ENCODE results near the gene MARK1.

The MARK1 gene

DNA sequence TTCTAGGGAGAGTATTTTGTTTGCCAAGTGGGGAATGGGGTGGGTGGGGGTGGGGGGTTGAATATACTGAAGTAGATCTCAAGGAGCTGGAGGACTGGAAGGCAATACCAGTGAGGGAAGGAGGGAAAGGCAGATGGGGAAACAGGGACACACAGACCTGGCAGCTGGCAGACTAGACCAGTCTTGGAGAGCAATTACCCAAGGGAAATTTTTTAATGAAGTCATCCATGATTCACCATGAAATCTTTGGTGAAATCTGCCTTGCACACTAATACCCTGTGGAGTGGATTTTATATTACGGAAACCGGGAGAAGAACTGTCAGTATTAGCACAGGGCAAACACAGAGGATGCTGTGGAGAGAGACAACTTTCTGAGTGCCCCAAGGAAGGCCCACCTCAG is 29.7 kb upstream of the MARK1 start:
- Histone ChIP-seq H3K4ac (ENCODE audit: low read length) (no peak overlapping the region), H4K91ac (ENCODE audit: low read depth, low read length, poor library complexity) (no peak overlapping the region), H3K27ac (replicated peaks; ENCODE audit: low read length) (no peak overlapping the region), H2BK15ac (ENCODE audit: low read length) (no peak overlapping the region), H2BK12ac (ENCODE audit: low read length) (no peak overlapping the region), H3K36me3 (replicated peaks in 1 of 2; ENCODE audit: control insufficient read depth in 2 of 2, insufficient read depth in 2 of 2, low read length in 2 of 2) (no peaks in the 10 kb centered on the region), H3K9me3 (replicated peaks in 1 of 2; ENCODE audit: control insufficient read depth in 2 of 2, insufficient read depth in 1 of 2, low read depth in 1 of 2, low read length in 2 of 2) (no peaks in the 10 kb centered on the region), H3K4me1 (ENCODE audit: control insufficient read depth in 2 of 2, insufficient read depth in 1 of 2, low read depth in 1 of 2, low read length in 2 of 2) (no peaks in the 10 kb centered on the region), H4K8ac (ENCODE audit: low read depth, low read length) (no peak overlapping the region), H3K27me3 (ENCODE audit: control insufficient read depth in 3 of 3, insufficient read depth in 3 of 3, low read depth in 1 of 3, low read length in 3 of 3) (peaks cover 0 to 14% (median 0%) of the 10 kb centered on the region in 3 experiments), H3K23ac (ENCODE audit: low read depth, low read length, poor library complexity) (no peak overlapping the region), H3K9ac (ENCODE audit: low read depth, low read length, poor library complexity) (no peak overlapping the region), H3K79me1 (ENCODE audit: low read depth, low read length) (no peaks in the 10 kb centered on the region), H2BK5ac (ENCODE audit: low read length) (no peak overlapping the region), H3K4me2 (ENCODE audit: insufficient read depth, low read length, poor library complexity, severe bottlenecking) (no peak overlapping the region), H3K14ac (ENCODE audit: low read length) (no peak overlapping the region), H2BK120ac (ENCODE audit: low read depth, low read length) (no peak overlapping the region), H2AK5ac (ENCODE audit: low read depth, low read length) (no peak overlapping the region), H3K18ac (ENCODE audit: low read length) (no peak overlapping the region), H3K4me3 (ENCODE audit: low read length in 2 of 2) (no peak overlapping the region), H2AFZ (ENCODE audit: low read length) (no peak overlapping the region)
- DNase-seq (ENCODE audit: low spot score) = no peak
- no CpG with 5 or more reads among the region's 2 CpGs for WGBS, 2 donors (ENCODE audit: extremely low coverage in 2 of 2, insufficient read length in 2 of 2, insufficient replicate concordance in 1 of 2)

- no peaks in the 10 kb centered on the region for H3K79me1 ChIP-seq (ENCODE audit: low read depth, low read length)
- no peak overlapping the region for H3K18ac ChIP-seq (ENCODE audit: low read length)
- H3K27me3 ChIP-seq (ENCODE audit: control insufficient read depth in 3 of 3, insufficient read depth in 3 of 3, low read depth in 1 of 3, low read length in 3 of 3) = peaks cover 0 to 16% (median 0%) of the 10 kb centered on the region in 3 experiments
- no peak overlapping the region for H3K23ac ChIP-seq (ENCODE audit: low read depth, low read length, poor library complexity)
- no CpG with 5 or more reads among the region's 1 CpG for WGBS, 2 donors (ENCODE audit: extremely low coverage in 2 of 2, insufficient read length in 2 of 2, insufficient replicate concordance in 1 of 2)
- no peak overlapping the region for H4K91ac ChIP-seq (ENCODE audit: low read depth, low read length, poor library complexity)
- no peaks in the 10 kb centered on the region for H3K4me1 ChIP-seq (ENCODE audit: control insufficient read depth in 2 of 2, insufficient read depth in 1 of 2, low read depth in 1 of 2, low read length in 2 of 2)
- no peak overlapping the region for H3K4me3 ChIP-seq (ENCODE audit: low read length in 2 of 2)
- no peak overlapping the region for H3K27ac ChIP-seq (replicated peaks; ENCODE audit: low read length)
- H2AK5ac ChIP-seq (ENCODE audit: low read depth, low read length) = no peak overlapping the region
- no peak overlapping the region for H2BK120ac ChIP-seq (ENCODE audit: low read depth, low read length)
- no peak overlapping the region for H2AFZ ChIP-seq (ENCODE audit: low read length)
- H3K14ac ChIP-seq (ENCODE audit: low read length) = no peak overlapping the region
- no peaks in the 10 kb centered on the region for H3K9me3 ChIP-seq (replicated peaks in 1 of 2; ENCODE audit: control insufficient read depth in 2 of 2, insufficient read depth in 1 of 2, low read depth in 1 of 2, low read length in 2 of 2)
- no peaks in the 10 kb centered on the region for H3K36me3 ChIP-seq (replicated peaks in 1 of 2; ENCODE audit: control insufficient read depth in 2 of 2, insufficient read depth in 2 of 2, low read length in 2 of 2)
- H2BK15ac ChIP-seq (ENCODE audit: low read length) = no peak overlapping the region
- no peak overlapping the region for H4K8ac ChIP-seq (ENCODE audit: low read depth, low read length)
- no peak overlapping the region for H3K4me2 ChIP-seq (ENCODE audit: insufficient read depth, low read length, poor library complexity, severe bottlenecking)
- no peak for DNase-seq (ENCODE audit: low spot score)
- no peak overlapping the region for H2BK12ac ChIP-seq (ENCODE audit: low read length)
- H3K9ac ChIP-seq (ENCODE audit: low read depth, low read length, poor library complexity) = no peak overlapping the region
- H2BK5ac ChIP-seq (ENCODE audit: low read length) = no peak overlapping the region
- no peak overlapping the region for H3K4ac ChIP-seq (ENCODE audit: low read length)
Measured at GRCh38 chr1:220500372-220500771, 27.6 kb upstream of the MARK1 start.

- no peak overlapping the region for H4K8ac ChIP-seq (ENCODE audit: low read depth, low read length)
- WGBS, 2 donors (ENCODE audit: extremely low coverage in 2 of 2, insufficient read length in 2 of 2, insufficient replicate concordance in 1 of 2) = no CpG with 5 or more reads among the region's 5 CpGs
- H3K4me3 ChIP-seq (ENCODE audit: low read length in 2 of 2) = no peak overlapping the region
- H3K9ac ChIP-seq (ENCODE audit: low read depth, low read length, poor library complexity) = no peak overlapping the region
- no peak overlapping the region for H3K18ac ChIP-seq (ENCODE audit: low read length)
- H3K4ac ChIP-seq (ENCODE audit: low read length) = no peak overlapping the region
- H2BK5ac ChIP-seq (ENCODE audit: low read length) = no peak overlapping the region
- H2AK5ac ChIP-seq (ENCODE audit: low read depth, low read length) = no peak overlapping the region
- H4K91ac ChIP-seq (ENCODE audit: low read depth, low read length, poor library complexity) = no peak overlapping the region
- no peak overlapping the region for H2BK120ac ChIP-seq (ENCODE audit: low read depth, low read length)
- H2BK12ac ChIP-seq (ENCODE audit: low read length) = no peak overlapping the region
- DNase-seq (ENCODE audit: low spot score) = no peak
- no peak overlapping the region for H2BK15ac ChIP-seq (ENCODE audit: low read length)
- H3K4me1 ChIP-seq (ENCODE audit: control insufficient read depth in 2 of 2, insufficient read depth in 1 of 2, low read depth in 1 of 2, low read length in 2 of 2) = no peaks in the 10 kb centered on the region
- H2AFZ ChIP-seq (ENCODE audit: low read length) = no peak overlapping the region
- peaks cover 0 to 13% (median 0%) of the 10 kb centered on the region in 3 experiments for H3K27me3 ChIP-seq (ENCODE audit: control insufficient read depth in 3 of 3, insufficient read depth in 3 of 3, low read depth in 1 of 3, low read length in 3 of 3)
- no peak overlapping the region for H3K27ac ChIP-seq (replicated peaks; ENCODE audit: low read length)
- no peak overlapping the region for H3K23ac ChIP-seq (ENCODE audit: low read depth, low read length, poor library complexity)
- no peak overlapping the region for H3K14ac ChIP-seq (ENCODE audit: low read length)
- H3K4me2 ChIP-seq (ENCODE audit: insufficient read depth, low read length, poor library complexity, severe bottlenecking) = no peak overlapping the region
- no peaks in the 10 kb centered on the region for H3K9me3 ChIP-seq (replicated peaks in 1 of 2; ENCODE audit: control insufficient read depth in 2 of 2, insufficient read depth in 1 of 2, low read depth in 1 of 2, low read length in 2 of 2)
- no peaks in the 10 kb centered on the region for H3K79me1 ChIP-seq (ENCODE audit: low read depth, low read length)
- no peaks in the 10 kb centered on the region for H3K36me3 ChIP-seq (replicated peaks in 1 of 2; ENCODE audit: control insufficient read depth in 2 of 2, insufficient read depth in 2 of 2, low read length in 2 of 2)
Measured at GRCh38 chr1:220504329-220504728, 23.6 kb upstream of the MARK1 start.

DNA sequence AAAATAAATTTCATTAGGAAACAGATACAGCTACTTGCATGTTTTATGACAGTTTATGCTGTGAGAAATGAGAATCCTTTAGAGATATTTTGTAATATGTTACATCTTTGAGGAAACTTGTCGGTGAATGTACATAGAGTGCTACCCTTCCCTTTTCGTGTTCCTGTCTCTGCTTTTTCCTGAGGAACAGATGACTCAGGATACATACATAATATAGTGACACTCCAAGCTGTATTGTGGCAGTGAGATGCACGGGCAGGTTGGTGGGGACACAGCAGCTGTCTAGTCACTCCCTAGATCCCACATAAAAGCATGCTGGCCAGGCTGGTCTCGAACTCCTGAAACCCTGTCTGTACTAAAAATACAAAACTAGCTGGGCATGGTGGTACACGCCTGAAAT is 20.9 kb upstream of the MARK1 start:
- H3K4me3 ChIP-seq (ENCODE audit: low read length in 2 of 2) = no peak overlapping the region
- no peaks in the 10 kb centered on the region for H3K36me3 ChIP-seq (replicated peaks in 1 of 2; ENCODE audit: control insufficient read depth in 2 of 2, insufficient read depth in 2 of 2, low read length in 2 of 2)
- no peak overlapping the region for H2BK12ac ChIP-seq (ENCODE audit: low read length)
- no peak overlapping the region for H4K8ac ChIP-seq (ENCODE audit: low read depth, low read length)
- no peak overlapping the region for H2BK120ac ChIP-seq (ENCODE audit: low read depth, low read length)
- H3K4ac ChIP-seq (ENCODE audit: low read length) = no peak overlapping the region
- DNase-seq (ENCODE audit: low spot score) = no peak
- no peak overlapping the region for H3K18ac ChIP-seq (ENCODE audit: low read length)
- WGBS, 2 donors (ENCODE audit: extremely low coverage in 2 of 2, insufficient read length in 2 of 2, insufficient replicate concordance in 1 of 2) = no CpG with 5 or more reads among the region's 5 CpGs
- no peak overlapping the region for H2AK5ac ChIP-seq (ENCODE audit: low read depth, low read length)
- peaks cover 0 to 4% (median 0%) of the 10 kb centered on the region in 3 experiments for H3K27me3 ChIP-seq (ENCODE audit: control insufficient read depth in 3 of 3, insufficient read depth in 3 of 3, low read depth in 1 of 3, low read length in 3 of 3)
- no peak overlapping the region for H3K9ac ChIP-seq (ENCODE audit: low read depth, low read length, poor library complexity)
- no peak overlapping the region for H3K23ac ChIP-seq (ENCODE audit: low read depth, low read length, poor library complexity)
- H3K4me1 ChIP-seq (ENCODE audit: control insufficient read depth in 2 of 2, insufficient read depth in 1 of 2, low read depth in 1 of 2, low read length in 2 of 2) = peaks cover 0 to 2% of the 10 kb centered on the region in 2 donors
- no peaks in the 10 kb centered on the region for H3K79me1 ChIP-seq (ENCODE audit: low read depth, low read length)
- H2AFZ ChIP-seq (ENCODE audit: low read length) = no peak overlapping the region
- no peak overlapping the region for H2BK15ac ChIP-seq (ENCODE audit: low read length)
- no peak overlapping the region for H2BK5ac ChIP-seq (ENCODE audit: low read length)
- no peak overlapping the region for H4K91ac ChIP-seq (ENCODE audit: low read depth, low read length, poor library complexity)
- no peaks in the 10 kb centered on the region for H3K9me3 ChIP-seq (replicated peaks in 1 of 2; ENCODE audit: control insufficient read depth in 2 of 2, insufficient read depth in 1 of 2, low read depth in 1 of 2, low read length in 2 of 2)
- no peak overlapping the region for H3K14ac ChIP-seq (ENCODE audit: low read length)
- H3K27ac ChIP-seq (replicated peaks; ENCODE audit: low read length) = no peak overlapping the region
- H3K4me2 ChIP-seq (ENCODE audit: insufficient read depth, low read length, poor library complexity, severe bottlenecking) = no peak overlapping the region

Data from neuronal stem cell (in vitro differentiated cells).